HG02943 (cell line): Measurements from ENCODE around the gene PCNA.

Experiments
- ATAC-seq: cut with Tn5 transposase; IDR thresholded peaks from one replicate; pipeline ENCODE4 v1.9.1; 2021; ENCODE audit warnings: mild to moderate bottlenecking, low read depth, moderate library complexity; ENCODE audit not compliant: unreplicated experiment

The PCNA gene

DNA sequence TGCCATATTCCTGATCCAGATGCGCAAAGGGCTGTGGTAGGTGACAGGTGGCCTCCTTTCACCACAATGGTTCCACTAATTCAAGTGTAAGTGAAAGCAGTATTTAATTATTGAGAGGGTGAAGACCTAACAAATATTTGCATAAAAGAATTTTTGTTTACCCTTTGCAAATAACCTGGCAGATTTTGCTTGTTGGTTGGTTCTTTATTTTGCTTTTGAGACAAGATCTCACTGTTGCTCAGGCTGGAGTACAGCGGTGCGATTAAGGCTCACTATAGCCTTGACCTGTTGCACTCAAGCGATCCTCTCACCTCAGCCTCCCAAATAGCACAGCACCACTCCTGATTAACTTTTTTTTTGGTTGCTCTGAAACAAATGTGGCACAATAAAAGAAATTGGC, 49.2 kb downstream of the PCNA start:
- ATAC-seq = no peak

GRCh38 chr20:5070081-5070480, 49.7 kb downstream of the PCNA start:
- no peak for ATAC-seq

- ATAC-seq = no peak
Observed at GRCh38 chr20:5069141-5069806, 50.5 kb downstream of the PCNA start.

GRCh38 chr20:5067877-5068645, 51.7 kb downstream of the PCNA start:
- no peak for ATAC-seq

- ATAC-seq = no peak
Observed at GRCh38 chr20:5065879-5066383, 53.8 kb downstream of the PCNA start.

DNA sequence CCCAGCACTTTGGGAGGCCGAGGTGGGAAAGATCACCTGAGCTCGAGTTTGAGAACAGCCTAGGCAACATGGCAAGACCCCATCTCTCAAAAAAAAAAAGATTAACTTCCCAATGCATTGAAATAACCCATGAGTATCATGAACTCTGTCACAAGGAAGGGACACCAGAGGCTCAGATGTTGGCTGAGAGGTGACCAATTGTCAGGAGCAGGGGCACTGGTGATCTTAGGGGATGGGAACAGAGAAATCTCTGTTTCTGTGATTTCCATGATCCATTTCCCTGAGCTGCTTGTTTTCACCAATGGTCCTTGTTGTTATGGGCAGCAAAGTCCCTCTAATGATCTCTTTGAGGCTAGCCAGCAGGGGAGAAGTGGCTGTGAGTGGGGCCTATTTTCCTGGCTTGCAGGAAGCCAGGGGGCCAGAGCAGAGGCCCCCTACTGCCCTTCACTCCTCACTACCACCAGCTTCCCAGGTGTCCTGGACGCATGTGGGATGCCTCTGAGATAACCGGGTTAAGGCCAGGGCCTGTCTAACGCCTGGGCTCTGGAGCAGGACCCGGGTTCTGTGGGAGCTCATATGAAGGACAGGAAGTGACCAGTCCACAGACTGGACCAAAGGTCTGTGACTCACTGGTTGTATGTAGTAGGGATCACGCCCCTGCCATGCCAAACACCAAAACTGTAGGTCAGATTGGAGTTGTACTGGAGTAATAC, 54.4 kb downstream of the PCNA start:
- ATAC-seq = no peak
